Measurements from ENCODE around the gene MLPH. TPM values are rescaled to one million over a fixed set of nuclear protein-coding genes. Genes with fewer than 3 reads are reported as not detected.

The MLPH gene
- 0.25 and 2.4 TPM in 2 replicates for total RNA-seq

GRCh38 chr2:237486819-237487448 is at the start of gene MLPH:
Gene MLPH, plus strand, starts transcription at chr2:237487251. Its CDS starts 6,176 bp downstream, at chr2:237493427.

GRCh38 chr2:237566401-237567235 is 79.6 kb downstream of the MLPH start, which contains the start of gene PRLH:
Gene PRLH, plus strand, starts transcription at chr2:237566574. Its CDS starts 0 bp downstream, at chr2:237566574.

DNA sequence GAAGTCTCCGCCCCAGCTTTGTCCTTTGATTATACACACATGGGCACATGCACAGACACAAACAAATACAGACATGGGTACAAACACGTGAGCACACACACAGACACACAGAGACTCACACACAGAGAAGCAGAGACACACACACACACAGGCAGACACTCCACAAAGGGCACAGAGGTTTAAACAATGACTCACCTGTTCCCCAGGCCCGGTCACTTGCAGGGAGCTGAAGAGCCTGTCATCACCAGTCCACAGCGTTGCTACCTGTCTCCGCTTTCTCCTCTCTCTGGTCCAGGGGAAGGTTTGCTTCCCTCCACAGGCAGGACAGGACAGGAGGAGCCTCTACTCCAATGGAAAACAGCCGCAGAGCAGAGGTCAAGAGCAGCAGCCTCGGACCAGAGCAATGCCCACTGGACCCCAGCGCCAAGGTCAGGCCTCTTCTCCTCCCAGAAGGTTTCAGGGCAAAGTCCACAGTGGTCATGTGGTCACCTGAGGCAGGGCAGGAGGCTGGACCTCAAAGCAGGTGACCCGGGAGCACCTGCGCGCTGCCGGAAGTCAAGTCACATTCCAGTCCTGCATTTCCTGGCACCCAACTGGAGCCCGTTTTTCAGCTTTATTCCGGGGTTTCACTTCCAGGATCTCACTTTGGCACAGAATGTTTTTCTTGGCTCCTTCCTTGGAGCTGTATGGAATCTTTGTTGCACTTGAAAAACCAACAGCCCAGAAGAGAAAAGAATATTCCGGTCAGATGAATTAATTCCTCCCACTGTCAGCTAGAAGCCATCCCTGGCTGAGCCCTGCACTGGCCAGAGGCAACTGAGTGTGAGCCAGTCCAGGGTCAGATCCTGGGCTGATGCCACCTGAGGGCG is 103.5 kb downstream of the MLPH start, which contains the start of gene RAB17:
TSS of gene RAB17 (minus strand) at position 463 of the 869 bp plus-strand sequence. CDS start 4,580 bp downstream, outside the sequence.

Other genes starting within 250 kb of the MLPH start
- 651 and 657 TPM in 2 replicates for gene COL6A3, start 73.1 kb upstream of the MLPH start, total RNA-seq
- gene PRLH, start 79.3 kb downstream of the MLPH start, total RNA-seq: not detected in 2 replicates
- gene RAB17, start 103.5 kb downstream of the MLPH start, total RNA-seq: 0.26 and 0.31 TPM in 2 replicates
- 63.4 and 82.8 TPM in 2 replicates for gene LRRFIP1, start 140.3 kb downstream of the MLPH start, total RNA-seq

Data from aortic smooth muscle cell (primary cell).